ENCODE measurements around the gene HAPLN2.
A peak's percentile ranks its signal among the peaks of the same experiment; 100 is the strongest.
"Not testable (repeated sequence)": the region's sequence is repeated elsewhere in the genome, so short reads cannot be mapped to it uniquely, and the experiment has no call there.

Gene HAPLN2

DNA sequence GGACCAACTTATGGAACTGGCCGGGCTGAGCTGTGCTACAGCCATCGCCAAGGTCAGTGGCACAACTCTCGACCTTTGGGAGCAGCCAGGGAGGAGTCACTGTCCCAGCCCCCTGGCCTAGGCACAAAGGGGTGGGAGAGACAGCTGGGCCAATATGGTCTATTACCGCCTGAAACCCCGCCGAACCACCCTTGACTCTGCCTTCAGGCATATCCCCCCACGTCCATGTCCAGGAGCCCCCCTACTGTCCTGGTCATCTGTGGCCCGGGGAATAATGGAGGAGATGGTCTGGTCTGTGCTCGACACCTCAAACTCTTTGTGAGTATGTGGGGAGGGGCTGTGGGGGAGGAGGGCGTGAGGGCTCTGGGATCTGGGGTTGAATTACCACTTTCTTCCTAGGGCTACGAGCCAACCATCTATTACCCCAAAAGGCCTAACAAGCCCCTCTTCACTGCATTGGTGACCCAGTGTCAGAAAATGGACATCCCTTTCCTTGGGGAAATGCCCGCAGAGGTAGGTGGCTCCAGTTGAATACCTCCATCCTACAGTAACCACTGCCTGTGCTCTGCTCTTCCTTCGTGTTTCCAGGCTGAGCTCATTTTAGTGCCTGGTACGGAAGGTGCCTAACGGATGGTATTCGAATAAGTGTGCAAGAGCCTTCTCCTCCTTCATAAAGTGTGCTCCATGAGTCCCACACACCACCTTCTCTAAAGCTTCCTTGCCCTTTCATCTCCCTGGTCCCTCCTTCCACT lies 26.9 kb upstream of the HAPLN2 start:
- no peak for DNase-seq

DNA sequence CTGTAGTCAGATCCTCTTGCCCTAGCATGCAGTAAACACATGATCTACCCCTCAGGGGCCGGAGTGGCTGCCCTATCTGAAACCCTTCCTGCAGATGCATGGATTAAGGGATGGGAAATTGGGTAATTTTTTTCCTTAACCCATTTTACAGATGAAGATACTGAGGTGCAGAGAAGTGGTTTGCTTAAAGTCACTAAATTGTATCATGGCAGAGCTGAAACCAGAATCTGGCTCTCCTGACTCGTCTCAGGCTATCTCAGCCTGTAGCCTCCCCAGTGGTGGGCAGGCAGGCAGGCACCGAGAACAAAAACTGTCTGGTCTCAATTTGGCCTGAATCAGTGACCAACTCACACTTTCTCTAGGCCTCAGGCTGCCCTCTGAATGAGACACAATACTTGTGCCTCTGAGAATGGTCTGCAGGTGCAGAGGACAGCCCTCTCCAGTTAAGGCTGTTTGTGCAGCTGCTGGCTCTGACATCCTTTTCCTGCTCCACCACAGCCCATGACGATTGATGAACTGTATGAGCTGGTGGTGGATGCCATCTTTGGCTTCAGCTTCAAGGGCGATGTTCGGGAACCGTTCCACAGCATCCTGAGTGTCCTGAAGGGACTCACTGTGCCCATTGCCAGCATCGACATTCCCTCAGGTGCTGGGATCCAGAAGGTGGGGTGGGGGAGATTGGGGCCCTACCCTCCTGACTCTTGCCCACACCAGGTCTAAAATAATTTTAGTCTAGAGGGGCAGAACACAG lies 26.1 kb upstream of the HAPLN2 start:
- no peak for DNase-seq

DNA sequence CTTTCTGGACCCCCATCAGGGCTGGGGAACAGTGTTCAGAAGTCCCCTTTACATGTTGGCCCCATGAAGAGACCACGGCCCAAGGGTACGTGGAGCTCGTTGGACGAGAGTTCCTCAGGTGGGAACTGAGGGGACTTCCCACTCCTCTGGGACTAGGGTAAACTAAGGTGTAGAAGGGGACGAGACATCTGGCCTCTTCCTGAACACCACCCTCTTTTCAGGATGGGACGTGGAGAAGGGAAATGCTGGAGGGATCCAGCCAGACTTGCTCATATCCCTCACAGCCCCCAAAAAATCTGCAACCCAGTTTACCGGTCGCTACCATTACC lies 25.6 kb upstream of the HAPLN2 start:
- DNase-seq: no peak

DNA sequence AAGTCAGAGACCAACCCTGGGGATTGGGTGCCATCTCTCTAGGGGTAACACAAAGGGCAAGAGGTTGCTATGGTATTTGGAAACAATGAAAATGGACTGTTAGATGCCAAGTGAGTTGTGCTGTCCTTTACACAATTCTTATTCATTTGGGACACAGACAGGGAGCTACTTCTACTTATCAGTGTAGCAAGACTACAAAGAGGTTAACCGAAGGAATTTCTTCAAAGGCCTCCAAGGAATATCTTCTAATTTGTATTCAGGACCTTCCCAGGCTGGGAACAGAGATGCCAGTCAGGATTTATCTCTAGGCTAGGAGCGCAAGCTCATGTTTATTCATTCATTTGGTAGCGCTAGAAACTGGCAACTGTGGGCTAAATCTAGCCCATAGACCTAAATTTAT lies 25.0 kb upstream of the HAPLN2 start:
- DNase-seq: no peak

DNA sequence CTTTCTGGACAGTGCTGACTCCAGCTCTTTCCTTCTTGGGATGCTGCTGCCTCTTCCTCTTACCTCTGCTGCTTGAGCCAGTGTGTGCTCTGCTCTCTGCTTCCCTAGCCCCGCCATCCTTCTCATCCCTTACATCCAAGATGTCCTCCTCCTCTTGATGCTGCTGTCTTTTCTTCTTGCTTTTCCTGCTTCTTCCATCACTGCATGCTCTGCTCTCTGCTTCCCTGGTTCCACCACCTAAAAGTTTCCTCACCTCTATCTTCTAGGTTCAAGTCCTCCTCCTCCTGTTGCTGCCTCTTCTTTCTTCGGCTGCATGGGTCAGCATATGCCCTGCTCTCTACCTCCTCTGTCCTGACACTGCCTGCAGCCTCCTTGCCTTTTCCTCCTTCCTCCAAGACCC lies 24.2 kb upstream of the HAPLN2 start:
- no peak for DNase-seq

DNA sequence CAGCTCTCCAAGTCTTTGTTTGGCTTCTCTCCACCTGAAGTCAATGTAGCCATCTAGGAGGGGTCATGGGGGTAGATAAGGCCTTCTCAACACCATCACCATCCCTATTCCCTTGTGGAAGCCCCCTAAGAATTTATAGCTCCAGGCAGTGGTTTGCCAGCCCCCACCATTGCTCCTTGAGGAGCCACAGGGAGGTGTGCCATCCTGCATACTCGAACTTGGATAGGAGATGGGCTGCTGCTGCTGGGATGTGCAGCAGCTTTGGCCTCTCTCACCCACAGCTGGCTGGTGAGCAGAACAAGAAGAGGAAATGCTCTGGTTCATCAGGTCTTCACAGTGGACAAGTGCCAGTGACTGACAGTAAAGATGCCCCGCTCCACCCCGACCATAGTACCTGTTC lies 22.8 kb upstream of the HAPLN2 start:
- no peak for DNase-seq

DNA sequence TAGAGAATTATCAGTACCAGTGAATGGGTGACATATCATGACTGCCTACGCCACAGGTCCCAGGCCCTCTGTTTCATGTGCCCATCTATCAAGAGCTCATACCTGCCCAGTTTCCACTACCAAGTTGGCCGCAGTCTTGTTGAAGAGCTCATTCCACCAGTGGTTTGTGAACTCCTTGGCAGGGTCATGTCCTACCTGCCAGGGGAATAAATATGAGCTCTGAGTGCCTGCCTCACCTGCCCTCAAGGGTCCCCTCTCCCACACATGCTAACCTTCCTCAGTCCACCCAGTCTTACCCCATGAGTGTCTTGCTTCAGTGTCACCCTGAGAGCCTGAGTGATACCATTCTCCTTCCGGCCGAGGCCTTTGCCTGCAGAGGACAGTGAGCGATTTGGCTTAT lies 21.1 kb upstream of the HAPLN2 start:
- DNase-seq: no peak

DNA sequence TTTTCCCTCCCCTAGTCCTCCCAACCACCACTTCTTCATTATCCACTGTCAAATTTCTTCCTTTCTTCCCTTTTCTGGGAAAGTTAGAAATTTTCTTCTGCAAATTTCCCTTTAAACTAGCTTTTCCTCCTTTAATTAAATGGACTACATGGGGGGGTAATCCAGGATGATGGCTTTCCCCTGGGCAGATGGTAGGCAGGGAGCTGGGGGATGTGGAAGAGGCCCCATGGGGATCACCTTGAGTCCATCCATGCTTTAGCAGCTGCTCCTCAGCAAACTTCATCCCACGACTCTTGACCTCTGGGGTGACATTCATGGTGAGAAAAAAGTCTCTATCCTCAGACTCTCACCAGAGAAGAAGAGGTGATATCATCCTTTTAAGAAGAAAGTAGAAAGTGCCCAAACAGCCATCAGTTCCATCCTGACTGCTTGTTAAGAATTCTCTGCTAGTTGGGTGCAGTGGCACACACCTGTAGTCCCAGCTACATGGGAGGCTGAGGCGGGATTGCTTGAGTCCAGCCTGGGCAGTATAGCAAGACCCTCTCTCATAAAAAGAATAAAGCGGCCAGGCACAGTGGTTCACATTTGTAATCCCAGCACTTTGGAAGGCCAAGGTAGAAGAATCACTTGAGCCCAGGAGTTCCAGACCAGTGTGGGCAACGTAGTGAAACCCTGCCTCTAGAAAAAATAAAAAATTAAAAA lies 20.3 kb upstream of the HAPLN2 start:
- no peak for DNase-seq

DNA sequence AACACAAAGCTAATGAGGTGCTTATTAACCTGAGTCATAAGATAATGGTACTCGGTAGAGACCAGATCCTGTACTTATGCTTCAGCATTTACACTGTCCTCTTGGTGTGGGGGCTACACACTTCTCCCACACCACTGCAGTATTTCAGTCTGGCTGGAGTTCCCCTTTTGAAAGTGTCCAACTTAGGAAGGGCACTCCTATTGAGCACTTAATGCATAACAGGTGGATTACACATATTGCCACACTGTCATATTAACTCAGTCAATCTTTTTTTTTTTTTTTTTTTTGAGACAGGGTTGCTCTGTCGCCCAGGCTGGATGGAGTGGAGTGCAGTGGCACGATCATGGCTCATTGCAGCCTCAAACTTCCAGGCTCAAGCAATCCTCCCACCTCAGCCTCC lies 19.4 kb upstream of the HAPLN2 start:
- DNase-seq: peak; percentile 28

DNA sequence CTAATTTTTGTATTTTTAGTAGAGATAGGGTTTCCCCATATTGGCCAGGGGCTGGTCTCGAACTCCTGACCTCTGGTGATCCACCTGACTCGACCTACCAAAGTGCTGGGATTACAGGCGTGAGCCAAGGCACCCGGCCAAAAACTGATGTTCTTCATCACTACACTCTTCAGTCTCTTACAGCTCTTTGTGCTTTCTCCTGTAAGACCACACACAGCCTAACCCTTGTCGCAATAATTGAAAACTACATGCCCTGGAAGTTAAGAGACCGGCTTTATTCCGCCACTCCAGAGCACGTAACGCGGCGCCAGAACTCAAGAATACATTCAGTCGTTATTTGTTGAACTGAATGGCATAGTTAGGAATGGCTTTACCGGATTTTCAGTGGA lies 18.5 kb upstream of the HAPLN2 start:
- DNase-seq: no peak

DNA sequence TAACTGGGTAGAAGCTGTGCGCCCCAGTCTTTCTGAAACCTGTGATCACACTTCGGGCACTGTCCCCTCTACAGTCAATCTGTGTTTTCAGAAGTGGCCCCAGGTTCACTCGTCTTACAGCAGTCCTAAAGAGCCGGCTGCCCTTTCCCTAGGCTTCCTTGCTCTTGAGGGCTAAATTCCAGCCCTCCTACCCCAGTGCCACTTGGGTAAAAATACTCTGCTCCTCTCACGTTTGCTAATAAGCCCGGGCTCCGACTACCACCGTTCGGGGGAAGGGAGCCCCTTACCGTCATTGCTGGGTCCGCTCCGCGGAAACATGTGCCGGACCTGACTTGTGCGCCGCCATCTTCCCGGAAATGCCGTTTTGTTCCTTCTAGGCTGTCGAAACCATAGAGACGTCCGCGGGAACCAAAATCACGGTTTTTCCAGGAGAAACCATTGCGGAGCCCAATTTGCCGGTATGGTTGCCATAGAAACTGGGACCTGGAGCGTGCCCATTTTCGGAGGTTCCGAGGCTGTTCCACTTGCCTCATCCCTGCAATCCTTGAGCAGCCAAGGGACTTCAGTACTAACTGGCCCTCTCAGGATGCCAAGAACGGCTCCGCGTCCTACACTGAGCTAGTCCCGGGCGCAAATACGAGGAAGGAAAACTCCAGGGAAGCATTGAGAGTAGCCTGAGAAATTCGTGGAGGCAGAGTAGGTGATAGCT lies 17.9 kb upstream of the HAPLN2 start, which contains the start of gene GPATCH4:
Gene GPATCH4, minus strand, starts transcription at position 358 of the 709 bp plus-strand sequence.
- DNase-seq: peak; percentile 78

DNA sequence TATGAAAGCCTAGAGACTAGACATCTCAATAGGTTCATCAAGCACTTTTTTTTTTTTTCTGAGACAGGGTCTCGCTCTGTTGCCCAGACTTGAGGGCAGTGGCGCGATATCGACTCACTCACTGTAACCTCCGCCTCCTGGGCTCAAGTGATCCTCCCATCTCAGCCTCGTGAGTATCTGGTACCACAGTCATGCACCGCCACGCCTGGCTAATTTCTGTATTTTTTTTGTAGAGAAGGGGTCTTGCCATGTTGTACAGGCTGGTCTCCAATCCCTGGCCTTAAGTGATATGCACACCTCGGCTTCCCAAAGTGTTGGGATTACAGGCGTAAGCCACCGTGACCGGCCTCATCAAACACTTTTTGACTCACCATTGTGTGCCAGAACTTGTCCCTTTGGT lies 17.3 kb upstream of the HAPLN2 start:
- no peak for DNase-seq

DNA sequence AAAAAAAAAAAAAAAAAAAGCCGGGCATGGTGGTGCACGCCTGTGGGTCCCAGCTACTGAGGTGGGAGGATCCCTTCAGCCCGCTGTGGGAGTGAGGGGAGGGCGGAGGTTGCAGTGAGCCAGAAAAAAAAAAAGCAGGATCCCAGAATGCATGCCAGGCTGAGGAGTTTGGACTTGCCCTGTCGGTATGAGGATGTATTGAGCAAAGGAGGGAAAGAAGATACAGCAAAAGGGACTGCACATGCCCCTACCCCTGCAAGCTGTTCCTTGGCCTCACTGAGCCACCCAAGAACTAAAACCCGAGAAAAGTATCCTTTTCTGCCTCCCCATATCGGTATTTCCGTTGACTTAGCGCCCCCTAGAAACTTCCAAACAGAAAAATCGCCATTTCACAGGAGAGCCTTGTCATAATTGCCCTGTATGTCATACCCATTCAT lies 16.6 kb upstream of the HAPLN2 start:
- DNase-seq: no peak

DNA sequence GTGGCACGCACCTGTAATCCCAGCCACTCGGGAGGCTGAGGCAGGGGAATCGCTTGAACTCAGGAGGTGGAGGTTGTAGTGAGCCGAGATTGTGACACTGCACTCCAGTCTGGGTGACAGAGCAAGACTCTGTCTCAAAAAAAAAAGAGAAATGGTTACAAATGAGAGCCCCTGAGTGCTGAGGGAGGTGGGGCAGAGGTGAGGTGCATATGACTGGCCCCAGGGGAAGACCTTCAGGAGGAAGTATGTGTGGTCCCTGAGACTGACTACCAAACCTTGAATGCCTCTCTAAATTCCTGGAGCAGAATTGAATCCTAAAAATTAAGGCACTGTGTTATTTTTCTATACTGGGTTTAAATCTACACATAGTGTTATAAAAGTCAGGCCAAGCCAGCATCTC lies 11.9 kb upstream of the HAPLN2 start:
- not testable (repeated sequence) for DNase-seq

DNA sequence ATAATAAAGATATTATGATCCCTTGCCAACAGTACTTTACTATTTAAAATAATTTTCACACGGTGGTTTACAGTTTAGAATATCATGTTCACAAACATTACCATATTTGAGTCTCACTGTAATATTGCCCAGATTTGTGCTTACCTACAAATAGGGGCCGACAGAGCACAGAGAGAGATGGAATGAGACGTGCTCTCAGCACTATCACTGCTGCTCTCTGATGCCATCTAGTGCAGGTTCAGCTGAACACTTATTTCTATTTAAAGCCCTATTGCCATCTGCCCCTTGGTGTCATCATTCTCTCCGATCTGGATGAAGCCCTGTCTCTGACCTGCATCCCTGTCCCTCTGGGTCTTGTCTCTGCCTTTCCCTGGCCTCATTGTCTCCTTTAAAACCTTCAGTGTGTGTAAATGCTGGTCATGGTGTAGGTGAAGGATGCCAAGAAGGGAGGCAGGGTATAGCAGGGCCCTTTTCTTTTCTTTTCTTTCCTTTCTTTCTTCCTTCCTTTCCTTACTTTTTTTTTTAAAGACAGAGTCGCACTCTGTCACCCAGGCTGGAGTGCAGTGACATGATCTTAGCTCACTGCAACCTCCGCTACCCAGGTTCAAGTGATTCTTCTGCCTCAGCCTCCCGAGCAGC lies 11.1 kb upstream of the HAPLN2 start:
- DNase-seq: peak; percentile 51

DNA sequence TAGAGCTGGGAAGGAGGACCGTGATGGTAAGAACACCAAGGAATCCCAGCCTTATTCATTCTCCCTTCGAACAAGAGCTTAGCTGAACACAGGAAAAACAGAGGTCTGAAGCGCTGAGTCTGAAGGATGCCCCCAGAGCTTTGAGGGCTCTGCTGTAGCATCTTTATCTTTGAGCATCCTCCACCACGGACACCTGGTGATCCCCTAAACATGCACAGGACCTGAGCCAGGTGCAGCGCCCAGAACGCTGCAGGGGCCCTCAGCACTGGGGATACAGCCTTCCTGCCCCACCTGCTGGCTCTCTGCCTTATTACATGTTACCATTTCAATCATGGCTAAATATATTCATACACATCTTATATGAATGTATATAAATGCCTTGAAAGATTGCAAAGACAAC lies 10.2 kb upstream of the HAPLN2 start:
- DNase-seq: no peak

DNA sequence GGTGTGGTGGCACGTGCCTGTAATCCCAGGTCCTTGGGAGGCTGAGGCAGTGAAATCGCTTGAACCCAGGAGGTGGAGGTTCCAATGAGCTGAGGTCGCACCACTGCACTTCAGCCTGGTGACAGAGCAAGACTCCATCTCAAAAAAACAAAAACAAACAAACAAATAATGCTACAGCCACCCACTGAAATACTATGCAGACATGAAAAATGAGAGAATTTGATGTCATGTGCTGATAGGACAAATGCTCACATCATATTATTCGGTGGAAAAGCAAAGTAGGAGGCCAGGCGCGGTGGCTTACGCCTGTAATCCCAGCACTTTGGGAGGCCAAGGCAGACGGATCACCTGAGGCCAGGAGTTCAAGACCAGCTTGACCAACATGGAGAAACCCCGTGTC lies 9.1 kb upstream of the HAPLN2 start:
- not testable (repeated sequence) for DNase-seq

DNA sequence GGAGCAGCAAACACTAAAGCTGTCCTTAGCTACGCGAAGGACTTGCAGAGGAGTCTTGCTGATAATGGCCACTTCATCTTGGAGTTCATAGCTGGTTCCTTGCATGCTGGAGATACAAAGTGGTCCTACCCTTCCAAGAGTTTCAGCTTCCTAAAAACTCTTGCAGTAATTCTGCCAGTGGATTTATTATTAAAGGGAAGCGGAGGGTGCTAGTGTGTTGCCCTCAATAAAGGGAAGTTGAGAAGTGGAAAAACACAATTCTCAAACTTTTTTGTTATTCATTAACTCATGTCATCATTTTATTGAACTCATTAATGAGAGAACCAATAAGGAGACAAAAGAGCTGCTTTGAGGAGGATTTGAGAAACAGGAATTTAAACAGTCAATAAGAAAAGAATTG lies 6.5 kb upstream of the HAPLN2 start:
- DNase-seq: no peak

DNA sequence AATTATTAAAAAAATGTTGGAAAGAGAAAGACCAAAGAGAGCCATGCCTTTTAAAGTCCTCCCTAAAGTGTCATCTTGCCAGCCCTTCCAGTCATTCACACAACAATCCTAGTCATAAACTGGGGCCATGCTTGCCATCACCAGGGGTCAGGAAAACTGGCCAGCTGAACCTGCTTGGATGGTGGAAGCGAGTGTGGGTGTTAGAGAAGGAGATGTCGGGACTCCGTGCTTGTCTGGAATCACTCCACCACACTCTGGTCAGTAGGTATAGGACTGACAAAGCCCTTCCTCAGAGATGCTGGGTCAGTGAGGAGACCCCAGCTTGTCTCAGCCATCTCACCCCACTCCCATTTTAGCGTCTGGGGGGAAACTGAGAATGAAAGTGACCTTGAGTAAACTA lies 3.3 kb upstream of the HAPLN2 start:
- no peak for DNase-seq

DNA sequence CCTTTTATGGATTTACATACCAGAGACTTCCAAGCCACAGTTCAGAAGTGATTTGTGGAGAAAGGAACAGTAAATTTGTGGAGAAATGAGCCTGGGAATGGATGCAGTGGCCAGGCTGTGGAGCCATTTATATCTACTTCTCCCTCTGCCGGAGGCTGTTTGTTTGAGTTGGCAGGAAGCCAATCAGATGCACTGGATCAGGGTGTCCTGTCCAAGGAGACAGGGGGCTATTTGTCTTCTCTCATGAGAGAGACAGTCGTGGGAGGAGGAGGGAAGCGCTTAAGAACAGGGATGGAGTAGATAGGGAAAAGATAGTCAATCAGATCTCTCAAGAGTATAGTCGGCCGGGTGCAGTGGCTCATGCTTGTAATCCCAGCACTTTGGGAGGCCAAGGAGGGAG lies 2.8 kb upstream of the HAPLN2 start:
- no peak for DNase-seq

DNA sequence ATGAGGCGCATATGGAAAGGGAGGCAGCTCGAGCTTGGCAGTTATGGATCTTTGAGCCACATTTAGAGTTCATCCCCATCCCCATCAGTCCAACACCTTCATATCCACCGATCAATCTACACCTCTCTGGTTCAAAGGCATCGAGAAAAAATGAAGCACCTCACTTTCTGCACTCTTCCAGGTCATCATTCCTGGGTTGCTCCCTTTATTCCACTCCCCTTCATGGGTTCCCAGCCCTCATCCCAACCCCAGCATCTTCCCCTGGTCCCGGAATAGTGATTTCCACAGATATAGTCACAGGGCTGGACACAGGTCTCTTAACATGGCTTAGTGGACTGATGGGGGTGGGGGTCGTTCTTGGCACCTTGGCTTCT lies 354 bp downstream of the HAPLN2 start:
- no peak for DNase-seq

DNA sequence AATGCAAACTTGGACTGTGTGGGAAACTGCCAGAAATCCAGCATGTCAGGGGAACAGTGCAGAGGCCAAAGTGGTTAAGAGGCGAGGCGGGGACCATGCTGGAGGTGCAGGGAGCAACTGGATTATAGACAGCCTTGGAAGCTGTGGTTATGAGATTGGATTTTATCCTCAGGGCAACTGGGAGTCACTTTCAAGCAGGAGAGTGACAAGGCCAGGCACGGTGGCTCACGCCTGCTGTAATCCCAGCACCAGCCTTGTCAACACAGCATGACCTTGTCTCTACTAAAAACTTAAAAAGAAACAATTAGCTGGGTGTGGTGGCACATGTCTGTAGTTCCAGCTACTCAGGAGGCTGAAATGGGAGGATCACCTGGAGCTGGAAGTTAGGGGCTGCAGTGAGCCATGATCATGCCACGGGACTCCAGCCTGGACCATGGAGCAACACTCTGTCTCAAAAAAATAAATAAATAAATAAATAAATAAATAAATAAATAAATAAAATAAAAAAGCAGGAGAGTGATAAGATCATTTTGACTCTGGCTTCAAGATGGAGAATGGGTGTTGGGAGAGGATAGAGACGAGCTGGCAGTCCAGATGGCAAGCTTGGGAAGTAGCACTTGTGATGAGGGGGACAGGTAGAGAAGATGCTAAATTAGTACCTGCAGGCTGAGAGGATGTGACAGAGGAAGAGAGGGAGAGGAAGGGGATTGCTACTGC lies 3.5 kb downstream of the HAPLN2 start:
- DNase-seq: no peak
